ENCODE results near the gene TMEM217.
A peak's percentile ranks its signal among the peaks of the same experiment; 100 is the strongest.

TMEM217 gene

GRCh38 chr6:37169496-37170272, 88.3 kb downstream of the TMEM217 start, which contains the start of gene PIM1:
Gene PIM1 (plus strand): TSS chr6:37170152. CDS start chr6:37170576, 424 bp downstream.
- DNase-seq (ENCODE audit: low read depth in 1 of 2, low spot score in 1 of 2) = peak; percentile 97 to 98

- DNase-seq (ENCODE audit: low read depth in 1 of 2, low spot score in 1 of 2) = peak; percentile 14 to 18
These were observed 89.0 kb downstream of the TMEM217 start for GRCh38 chr6:37168811-37169495.

GRCh38 chr6:37168163-37168758, 89.7 kb downstream of the TMEM217 start:
- no peak for DNase-seq (ENCODE audit: low read depth in 1 of 2, low spot score in 1 of 2)

GRCh38 chr6:37162740-37163139, 95.2 kb downstream of the TMEM217 start:
- DNase-seq (ENCODE audit: low read depth in 1 of 2, low spot score in 1 of 2) = no peak
